ENCODE data around the gene OR51D1. TPM values are rescaled to one million over a fixed set of nuclear protein-coding genes. Genes with fewer than 3 reads are reported as not detected.

OR51D1 gene, protein sequence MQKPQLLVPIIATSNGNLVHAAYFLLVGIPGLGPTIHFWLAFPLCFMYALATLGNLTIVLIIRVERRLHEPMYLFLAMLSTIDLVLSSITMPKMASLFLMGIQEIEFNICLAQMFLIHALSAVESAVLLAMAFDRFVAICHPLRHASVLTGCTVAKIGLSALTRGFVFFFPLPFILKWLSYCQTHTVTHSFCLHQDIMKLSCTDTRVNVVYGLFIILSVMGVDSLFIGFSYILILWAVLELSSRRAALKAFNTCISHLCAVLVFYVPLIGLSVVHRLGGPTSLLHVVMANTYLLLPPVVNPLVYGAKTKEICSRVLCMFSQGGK
- not detected in 2 replicates for total RNA-seq

DNA sequence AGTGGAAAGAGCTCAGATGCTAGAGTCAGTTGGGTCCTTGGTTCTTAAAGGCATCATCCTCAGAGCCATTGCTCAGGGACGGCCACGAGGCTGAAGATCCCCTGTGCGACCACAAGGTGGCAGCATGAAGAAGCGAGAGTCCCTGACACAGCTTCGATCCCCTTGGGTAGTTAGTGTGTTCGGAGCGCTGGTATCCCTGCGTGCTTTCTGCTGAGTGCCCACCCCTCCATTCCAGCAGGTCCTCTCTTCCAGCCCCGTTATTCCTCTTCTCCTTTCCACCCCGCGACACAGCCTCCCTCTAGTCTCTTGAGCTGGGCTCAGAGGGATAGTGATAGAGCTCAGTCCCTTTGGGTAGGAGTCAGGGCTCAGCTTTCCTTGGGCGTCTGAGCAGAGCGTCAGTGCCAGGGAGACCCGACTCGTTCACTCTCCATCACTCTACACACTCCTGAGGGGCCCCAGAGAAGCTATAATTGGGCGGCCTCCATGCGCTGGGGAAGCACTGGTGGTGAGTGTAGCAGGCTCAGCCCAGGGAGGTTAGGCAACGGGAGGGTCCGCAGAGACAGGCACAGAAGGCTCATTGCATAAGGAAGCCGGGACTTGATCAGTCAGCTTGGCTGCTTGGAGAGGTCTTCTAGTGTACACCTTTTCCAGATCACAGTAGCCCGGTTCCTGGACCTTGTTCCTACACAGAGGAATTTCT, at the start of gene OR51D1:
TSS of gene OR51D1 (plus strand) at position 516 of the 700 bp plus-strand sequence. CDS start 2,314 bp downstream, outside the sequence.

GRCh38 chr11:4593739-4594138, 43.5 kb upstream of the OR51D1 start, which contains the start of gene OR52I1:
Gene OR52I1 (plus strand): TSS chr11:4594039. CDS start chr11:4594039, 0 bp downstream.

GRCh38 chr11:4607781-4608666, 29.3 kb upstream of the OR51D1 start, which contains the start of gene TRIM68:
Gene TRIM68 (minus strand): TSS chr11:4608231. CDS start chr11:4605504, 2,727 bp downstream.

DNA sequence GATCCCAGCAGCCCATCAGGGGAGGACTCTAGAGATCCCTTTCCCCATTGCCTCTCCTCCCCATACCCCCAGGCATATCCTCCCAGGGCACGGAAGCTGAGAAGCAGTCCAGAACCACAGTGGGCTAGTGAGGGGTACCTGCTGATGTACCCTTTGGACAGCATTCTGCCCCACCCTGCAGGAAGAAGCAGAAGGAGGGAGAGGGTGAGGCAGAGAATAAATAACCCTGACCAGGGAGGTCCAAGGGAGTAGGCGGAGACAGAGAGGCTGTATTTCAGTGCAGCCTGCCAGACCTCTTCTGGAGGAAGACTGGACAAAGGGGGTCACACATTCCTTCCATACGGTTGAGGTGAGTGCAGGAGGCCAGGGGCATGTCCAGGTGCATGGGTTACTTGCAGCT, 6.4 kb downstream of the OR51D1 start, which contains the start of gene OR51E1:
TSS of gene OR51E1 (plus strand) at position 301 of the 400 bp plus-strand sequence. CDS start 8,545 bp downstream, outside the sequence.

Other genes starting within 250 kb of the OR51D1 start
- 18.6 and 25.5 TPM in 2 replicates for gene TRIM21, start 243.8 kb upstream of the OR51D1 start, total RNA-seq
- gene OR52K2, start 188.2 kb upstream of the OR51D1 start, total RNA-seq, result not detected in 2 replicates
- not detected in 2 replicates for gene OR52K1, start 154.8 kb upstream of the OR51D1 start, total RNA-seq
- gene OR52M1, start 92.3 kb upstream of the OR51D1 start, total RNA-seq, result not detected in 2 replicates
- not detected in 2 replicates for gene OR52I2, start 55.7 kb upstream of the OR51D1 start, total RNA-seq
- not detected in 2 replicates for gene OR52I1, start 43.4 kb upstream of the OR51D1 start, total RNA-seq
- gene TRIM68, start 29.2 kb upstream of the OR51D1 start, total RNA-seq, result 7.7 and 11.0 TPM in 2 replicates
- not detected in 2 replicates for gene OR51E1, start 6.5 kb downstream of the OR51D1 start, total RNA-seq
- gene OR51E2, start 60.4 kb downstream of the OR51D1 start, total RNA-seq, result 0.19 and 0.56 TPM in 2 replicates
- gene MMP26, start 67.3 kb downstream of the OR51D1 start, total RNA-seq, result not detected in 2 replicates
- not detected in 2 replicates for gene OR51F1, start 132.5 kb downstream of the OR51D1 start, total RNA-seq
- gene OR52R1, start 166.9 kb downstream of the OR51D1 start, total RNA-seq, result not detected in 2 replicates
- not detected in 2 replicates for gene OR51F2, start 183.8 kb downstream of the OR51D1 start, total RNA-seq
- not detected in 2 replicates for gene OR51S1, start 211.7 kb downstream of the OR51D1 start, total RNA-seq
- gene OR51T1, start 244.4 kb downstream of the OR51D1 start, total RNA-seq, result not detected in 2 replicates

All from regular cardiac myocyte (primary cell).